Measurements from ENCODE around the gene FAM241A. TPM values are rescaled to one million over a fixed set of nuclear protein-coding genes. Genes with fewer than 3 reads are reported as not detected.

FAM241A gene
- total and polyA plus RNA-seq, 9 of the 15 experiments (the other 6 are each of a cell fraction or from before 2014, with no cell fraction given) = 2.3 to 8.5 (median 5.3) TPM

DNA sequence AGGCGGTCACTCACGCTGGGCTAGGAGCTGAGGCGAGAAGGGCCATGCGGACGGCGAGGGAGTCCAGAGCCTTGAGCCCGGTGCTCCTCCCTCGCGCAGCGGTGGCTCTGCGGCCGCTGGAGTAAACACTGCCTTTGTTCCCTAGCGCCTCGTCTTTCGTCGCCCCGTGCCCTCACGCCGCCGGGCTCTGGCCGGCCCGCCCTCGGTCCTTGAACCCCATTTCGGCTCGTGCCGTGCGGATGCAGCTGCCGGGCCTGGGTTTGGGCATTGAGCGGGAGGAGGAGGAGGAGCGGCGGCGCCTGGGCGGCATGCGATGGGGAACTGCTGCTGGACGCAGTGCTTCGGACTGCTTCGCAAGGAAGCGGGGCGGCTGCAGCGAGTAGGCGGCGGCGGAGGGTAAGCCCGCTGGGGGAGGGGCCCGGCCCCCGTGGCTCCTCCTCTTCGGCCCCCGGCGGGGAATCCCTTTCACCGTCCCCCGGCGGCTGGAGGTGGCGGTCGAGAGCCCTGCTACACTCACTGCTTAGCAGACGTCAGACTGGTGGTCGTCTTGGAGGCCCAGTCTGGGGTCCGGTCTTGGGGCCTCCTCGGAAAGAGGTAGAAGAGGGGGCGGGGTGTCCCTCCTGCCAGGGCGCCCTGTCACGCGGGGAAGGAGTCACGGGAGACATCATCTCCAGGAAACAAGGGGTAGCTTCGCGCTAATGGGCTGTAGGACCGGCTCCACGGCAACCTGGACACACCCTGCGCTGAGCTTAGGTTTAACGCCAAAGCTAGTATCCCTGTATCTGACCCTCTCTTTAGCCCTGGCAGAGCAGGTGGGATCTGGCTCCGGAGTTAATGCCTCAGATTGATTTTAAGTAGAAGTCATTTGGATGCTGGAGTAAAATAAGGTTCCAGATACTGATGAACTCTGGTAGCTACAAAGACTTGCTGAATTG is 86.8 kb downstream of the FAM241A start, which contains the start of gene AP1AR (continued):
- TF ChIP-seq, protein P1, sequence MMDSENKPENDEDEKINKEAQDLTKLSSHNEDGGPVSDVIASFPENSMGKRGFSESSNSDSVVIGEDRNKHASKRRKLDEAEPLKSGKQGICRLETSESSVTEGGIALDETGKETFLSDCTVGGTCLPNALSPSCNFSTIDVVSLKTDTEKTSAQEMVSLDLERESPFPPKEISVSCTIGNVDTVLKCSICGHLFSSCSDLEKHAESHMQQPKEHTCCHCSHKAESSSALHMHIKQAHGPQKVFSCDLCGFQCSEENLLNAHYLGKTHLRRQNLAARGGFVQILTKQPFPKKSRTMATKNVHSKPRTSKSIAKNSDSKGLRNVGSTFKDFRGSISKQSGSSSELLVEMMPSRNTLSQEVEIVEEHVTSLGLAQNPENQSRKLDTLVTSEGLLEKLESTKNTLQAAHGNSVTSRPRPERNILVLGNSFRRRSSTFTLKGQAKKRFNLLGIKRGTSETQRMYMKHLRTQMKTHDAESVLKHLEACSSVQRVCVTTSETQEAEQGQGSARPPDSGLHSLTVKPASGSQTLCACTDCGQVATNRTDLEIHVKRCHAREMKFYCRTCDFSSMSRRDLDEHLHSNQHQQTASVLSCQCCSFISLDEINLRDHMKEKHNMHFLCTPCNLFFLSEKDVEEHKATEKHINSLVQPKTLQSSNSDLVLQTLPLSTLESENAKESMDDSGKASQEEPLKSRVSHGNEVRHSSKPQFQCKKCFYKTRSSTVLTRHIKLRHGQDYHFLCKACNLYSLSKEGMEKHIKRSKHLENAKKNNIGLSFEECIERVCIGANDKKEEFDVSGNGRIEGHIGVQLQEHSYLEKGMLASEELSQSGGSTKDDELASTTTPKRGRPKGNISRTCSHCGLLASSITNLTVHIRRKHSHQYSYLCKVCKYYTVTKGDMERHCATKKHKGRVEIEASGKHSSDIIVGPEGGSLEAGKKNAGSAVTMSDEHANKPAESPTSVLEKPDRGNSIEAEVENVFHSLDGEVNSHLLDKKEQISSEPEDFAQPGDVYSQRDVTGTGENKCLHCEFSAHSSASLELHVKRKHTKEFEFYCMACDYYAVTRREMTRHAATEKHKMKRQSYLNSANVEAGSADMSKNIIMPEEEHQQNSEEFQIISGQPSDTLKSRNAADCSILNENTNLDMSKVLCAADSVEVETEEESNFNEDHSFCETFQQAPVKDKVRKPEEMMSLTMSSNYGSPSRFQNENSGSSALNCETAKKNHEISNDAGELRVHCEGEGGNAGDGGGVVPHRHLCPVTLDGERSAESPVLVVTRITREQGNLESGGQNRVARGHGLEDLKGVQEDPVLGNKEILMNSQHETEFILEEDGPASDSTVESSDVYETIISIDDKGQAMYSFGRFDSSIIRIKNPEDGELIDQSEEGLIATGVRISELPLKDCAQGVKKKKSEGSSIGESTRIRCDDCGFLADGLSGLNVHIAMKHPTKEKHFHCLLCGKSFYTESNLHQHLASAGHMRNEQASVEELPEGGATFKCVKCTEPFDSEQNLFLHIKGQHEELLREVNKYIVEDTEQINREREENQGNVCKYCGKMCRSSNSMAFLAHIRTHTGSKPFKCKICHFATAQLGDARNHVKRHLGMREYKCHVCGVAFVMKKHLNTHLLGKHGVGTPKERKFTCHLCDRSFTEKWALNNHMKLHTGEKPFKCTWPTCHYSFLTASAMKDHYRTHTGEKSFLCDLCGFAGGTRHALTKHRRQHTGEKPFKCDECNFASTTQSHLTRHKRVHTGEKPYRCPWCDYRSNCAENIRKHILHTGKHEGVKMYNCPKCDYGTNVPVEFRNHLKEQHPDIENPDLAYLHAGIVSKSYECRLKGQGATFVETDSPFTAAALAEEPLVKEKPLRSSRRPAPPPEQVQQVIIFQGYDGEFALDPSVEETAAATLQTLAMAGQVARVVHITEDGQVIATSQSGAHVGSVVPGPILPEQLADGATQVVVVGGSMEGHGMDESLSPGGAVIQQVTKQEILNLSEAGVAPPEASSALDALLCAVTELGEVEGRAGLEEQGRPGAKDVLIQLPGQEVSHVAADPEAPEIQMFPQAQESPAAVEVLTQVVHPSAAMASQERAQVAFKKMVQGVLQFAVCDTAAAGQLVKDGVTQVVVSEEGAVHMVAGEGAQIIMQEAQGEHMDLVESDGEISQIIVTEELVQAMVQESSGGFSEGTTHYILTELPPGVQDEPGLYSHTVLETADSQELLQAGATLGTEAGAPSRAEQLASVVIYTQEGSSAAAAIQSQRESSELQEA (IDR thresholded peaks at IDR 0.05; ENCODE audit: low read depth) = peak; percentile 72
- TF ChIP-seq KLF16 (IDR thresholded peaks at IDR 0.05) = no peak
- TF ChIP-seq BRD9 (IDR thresholded peaks at IDR 0.05; ENCODE audit: low read depth, partially characterized antibody) = no peak

Data from K562 (cell line).